ENCODE data around the gene ADAMTS7.
"Not testable (repeated sequence)": the region's sequence is repeated elsewhere in the genome, so short reads cannot be mapped to it uniquely, and the experiment has no call there.

ADAMTS7 gene

DNA sequence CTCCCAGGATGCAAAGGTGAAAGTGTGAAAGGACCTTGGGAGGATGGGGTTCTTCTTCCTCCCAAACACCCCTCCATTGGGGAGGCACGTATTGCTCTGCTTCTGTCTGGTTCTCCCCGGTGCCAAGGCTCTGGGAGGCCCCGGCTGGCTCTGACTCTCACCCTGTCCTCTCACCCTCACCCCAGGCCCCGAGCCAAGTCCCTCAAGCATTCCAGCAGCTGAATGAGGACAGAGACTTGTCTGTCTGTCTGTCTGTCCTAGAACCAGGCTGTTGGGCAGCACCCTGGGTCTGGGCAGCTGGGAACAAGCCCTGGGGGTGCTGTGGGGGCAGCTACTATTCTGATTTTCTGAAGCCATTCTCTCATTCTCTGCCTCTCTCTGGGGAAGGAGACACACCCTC, 29.9 kb downstream of the ADAMTS7 start:
- not testable (repeated sequence) for DNase-seq

DNA sequence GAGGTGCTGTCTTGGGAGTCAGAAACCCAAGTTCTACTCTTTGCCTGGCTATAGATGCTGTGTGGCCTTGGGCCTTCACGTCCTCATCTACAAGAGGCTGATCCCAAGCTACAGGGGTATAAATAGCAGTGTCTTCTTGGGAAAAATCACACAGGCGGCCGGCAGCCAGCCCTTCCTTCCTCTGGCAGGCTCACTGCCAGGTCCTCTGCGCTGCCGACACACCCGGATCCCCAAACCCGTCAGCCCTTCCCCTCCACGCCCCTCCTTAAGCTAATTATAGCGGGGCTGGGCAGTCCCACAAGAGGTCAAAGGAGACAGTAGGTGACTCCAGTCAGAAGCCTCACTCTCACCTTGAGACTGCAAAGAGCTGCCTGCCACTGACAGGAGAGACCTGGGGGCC, 31.3 kb downstream of the ADAMTS7 start:
- DNase-seq = not testable (repeated sequence)

DNA sequence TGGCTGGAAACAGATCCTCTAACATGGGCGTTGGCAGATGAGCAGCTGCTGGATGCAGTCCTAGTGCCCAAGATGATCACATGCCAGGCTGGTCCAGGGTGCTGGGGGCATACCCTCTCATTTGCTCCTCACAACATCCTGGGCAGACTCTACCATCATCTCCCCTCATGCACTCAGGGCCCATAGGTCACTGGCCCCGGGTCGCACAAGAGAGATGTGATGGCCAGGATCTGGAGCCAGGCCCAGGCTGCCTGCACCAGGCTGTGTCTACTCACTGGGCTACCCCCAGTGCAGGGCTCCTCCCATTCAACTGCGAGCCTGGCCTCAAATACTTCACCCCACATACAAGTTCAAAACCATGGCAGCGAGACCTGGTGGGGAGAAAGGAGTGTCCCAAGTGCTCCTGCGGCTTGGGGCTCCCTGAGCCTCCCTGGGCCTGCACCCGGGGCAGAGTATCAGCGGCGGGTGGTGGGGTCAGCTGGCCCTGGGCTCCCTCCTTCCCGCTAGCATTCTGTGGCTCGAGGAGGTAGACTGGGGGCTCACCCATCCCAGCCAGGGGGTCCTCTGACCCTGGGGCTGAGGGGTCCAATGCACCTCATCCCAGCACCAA, 32.0 kb downstream of the ADAMTS7 start:
- DNase-seq = not testable (repeated sequence)

DNA sequence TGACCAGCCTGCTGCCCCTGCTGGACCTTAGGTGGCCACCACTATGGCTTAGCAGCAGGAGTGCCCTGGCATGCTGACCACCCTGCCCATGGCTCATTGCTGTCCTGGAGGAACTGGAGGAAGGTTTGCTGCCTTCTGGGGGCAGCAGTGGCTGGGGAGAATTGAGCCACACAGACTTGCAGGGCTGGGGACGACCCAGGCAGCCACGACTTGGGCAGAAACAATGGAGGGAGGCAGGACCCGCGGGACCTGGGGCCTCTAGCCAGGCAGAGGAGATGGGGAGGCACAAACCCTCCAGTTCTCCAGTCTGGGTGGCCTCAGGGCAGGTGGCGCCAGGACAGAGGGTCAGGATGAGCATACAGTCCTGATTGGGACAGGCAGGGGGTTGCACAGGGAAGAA, 32.8 kb downstream of the ADAMTS7 start:
- no peak for DNase-seq

DNA sequence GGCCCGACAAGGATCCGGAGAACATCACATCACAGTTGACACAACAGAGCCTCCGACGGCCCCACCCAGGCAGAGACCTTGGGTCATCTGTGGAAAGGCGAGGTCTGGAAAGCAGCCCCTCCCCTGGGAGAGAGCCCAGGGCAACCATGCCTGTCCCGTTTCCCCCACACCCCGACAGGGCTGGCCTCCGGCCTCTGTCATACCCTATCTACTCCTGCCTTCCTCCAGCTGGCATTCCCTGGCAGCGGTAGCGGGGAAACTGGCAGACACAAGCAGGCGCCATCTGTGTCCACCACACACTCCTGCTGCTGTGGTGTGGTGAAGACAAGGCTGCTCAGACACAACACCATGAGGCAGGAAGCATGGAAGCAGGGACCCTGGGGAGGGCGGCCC, 33.3 kb downstream of the ADAMTS7 start:
- not testable (repeated sequence) for DNase-seq

DNA sequence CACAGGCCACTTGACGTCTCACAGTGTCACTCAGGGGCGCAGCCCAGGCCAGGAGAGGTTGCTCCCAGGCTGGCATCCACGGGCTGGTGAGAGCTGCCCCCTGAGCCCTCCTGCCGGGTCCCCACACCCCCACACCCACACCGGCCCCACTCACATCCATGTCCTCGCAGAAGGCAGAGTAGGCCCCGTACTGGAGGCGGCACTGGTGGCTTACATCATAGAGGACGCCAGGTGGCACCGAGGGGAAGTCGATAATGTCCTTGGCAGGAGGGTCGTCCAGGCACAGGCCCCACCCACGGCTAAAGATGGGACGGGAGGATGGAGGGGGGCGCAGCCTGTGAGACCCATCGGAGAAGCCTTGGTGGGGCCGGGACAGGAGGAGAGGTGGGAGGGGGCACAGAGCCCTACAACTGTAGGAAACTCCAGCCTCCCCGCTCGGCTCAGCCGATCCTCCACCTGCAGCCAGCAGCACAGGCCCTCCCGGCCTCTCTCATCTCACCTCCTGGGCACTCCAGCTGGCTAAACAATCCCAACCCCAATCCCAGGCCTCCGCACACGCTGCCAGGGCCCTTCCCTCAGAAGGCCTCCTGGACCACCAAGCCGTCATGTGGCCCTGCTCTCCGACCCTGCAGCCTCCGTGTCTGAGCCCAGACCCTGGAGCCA, 33.8 kb downstream of the ADAMTS7 start:
- DNase-seq = not testable (repeated sequence)

DNA sequence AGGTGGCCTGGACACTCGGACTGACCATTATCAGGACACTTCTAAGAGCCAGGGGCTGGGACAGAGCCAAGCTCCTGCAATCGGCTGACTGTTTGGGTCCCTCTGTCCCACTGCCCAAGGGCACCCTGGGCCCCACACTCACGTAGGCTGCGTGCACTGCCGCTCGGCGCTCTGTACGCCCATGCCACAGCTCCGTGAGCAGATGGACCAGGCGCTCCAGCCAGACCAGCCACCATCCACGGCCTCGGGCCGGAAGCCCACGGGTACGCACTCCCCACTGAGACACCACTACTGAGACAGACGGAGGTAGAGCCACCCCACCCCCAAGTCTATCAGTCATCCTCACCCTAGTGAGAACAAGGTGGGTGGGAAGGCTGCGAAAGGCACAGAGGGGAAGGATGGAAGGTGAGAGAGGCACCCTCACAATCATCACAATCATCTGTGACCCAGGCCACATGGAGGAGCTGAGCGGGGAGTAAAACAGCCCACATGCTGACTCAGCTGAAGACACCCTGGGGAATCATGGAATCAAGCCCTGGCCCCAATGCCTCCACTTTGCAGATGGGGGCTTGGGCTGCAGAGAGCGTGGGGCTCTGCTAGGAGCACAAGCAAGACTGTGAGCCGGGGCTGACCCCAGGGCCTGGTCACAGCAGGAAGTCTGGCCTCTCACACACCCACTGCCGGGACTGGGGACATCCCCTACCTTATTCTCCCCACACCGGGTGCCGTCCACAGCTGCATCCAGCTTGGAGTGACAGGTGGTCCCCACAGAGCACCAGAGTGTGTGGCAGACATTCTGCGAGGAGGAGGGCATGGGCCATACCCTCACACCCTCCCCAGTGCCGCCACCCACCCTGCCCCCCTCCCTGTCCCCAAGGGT, 35.0 kb downstream of the ADAMTS7 start:
- not testable (repeated sequence) for DNase-seq

DNA sequence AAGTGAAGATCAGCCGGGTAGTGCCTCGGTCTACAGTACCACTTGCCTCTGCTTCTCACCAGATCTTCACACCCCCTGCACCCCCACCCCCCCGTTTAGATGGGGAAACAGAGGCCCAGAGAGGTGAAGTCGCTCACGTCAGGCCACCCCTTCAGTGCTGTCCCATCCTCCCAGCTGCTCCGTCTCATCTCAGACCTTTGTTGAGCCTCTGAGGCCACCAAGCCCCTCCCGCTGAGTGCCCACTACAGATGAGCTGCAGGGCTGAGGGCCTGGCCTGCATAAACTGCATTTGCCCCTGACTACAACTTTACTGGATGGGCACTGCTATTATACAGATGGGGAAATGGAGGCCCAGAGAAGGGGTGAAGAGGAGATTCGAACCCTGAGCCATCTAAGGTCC, 35.8 kb downstream of the ADAMTS7 start:
- DNase-seq = no peak

DNA sequence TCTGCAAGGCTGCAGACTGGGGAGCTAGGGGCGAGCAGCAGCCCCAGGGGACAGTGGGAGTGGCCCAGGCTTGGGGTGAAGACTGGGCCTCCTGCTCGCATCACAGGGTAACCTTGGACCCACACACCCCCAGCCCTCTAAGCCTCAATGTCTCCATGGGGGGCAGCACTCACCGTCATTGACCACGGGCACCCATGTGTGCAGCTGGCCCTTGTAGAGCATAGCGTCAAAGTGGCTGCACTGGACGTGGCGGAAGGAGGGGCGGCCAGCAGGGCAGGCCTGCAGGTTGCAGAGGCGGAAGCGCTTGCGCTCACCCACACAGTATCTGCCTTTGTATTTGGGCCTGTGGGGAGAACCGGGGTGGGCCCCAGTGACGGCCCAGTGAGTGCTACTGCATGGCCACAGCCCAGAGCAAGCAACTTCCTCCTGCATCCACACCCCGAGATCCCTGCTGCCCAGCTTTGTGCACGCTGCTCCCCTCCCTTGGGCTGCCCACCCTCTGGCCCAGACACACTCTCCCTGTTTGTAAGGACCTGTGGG, 36.7 kb downstream of the ADAMTS7 start:
- DNase-seq = not testable (repeated sequence)

DNA sequence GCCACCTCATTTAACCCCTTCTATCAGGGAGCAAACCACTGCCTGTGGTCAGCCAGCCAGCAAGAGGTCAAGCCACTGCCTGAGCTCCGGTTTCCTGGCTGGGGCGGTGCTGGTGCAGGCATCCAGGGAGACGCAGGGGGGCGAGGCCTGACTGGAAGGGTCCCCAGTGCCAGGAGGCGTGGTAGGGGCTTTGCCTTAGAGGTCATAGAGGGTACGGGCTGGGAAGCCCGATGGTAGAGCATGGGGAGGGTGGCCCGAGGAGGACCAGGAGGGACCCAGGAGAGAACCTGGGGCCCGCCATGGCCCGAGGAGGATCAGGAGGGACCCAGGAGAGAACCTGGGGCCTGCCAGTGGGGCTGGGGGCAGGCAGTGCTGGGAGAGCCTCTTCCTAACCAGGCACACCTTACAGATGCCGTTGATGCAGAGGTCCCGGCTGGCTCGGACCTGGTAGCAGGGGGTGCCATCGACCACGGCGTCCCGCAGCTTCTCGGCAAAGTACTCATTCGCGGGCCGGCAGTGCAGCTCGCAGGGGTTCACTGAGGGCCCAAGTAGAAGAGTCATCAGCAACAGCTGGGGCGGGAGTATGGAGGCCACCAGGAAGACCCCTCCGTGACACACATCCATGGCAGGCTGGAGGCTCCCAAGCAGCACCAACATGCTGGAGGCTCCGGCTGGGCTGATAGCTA, 37.4 kb downstream of the ADAMTS7 start:
- DNase-seq = not testable (repeated sequence)

DNA sequence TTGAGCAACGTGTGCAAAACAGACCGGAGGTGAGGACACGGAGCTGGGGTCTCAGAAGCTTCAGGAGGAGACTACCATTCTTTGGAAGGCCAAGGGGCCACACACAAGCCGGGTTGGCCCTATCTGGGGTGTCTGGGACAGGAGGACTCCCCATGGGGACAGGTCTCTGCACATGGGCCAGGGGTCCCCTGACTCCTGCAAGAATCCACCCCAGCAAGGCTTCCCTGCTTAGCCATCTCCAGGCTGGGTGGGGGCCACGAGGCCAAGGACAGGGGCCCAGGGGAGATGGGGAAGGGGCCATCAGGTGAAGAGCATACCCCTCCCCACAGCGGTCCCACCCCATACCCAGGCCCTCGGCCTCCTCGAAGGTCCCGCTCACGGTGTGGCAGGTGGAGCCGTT, 38.5 kb downstream of the ADAMTS7 start:
- DNase-seq = no peak

DNA sequence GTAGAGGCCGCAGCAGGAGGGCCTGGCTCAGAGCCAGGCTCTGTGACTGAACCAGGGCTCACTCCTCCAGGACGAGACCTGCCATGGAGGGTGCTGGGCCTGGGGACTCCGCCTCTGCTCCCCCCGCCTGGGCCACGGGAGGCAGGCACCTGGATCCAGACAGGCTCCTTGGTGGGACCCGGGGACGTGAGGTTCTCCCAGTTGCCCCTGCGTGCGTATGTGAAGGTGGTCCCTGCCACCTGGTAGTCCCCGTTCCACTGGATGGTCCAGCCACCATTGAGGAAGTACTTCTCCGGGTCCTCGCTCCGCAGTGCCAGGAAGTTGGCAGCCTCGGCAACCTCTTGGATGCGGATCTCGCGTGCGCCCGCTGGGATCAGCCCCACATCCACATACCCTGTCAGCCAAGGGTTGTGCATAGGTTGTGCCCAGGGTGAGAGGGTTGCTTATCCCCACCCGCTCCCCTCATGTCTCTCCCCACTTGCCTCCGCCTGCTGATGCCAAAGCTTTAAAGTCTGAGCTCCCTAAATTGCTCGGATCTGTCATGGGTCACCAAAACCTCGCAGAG, 39.7 kb downstream of the ADAMTS7 start:
- DNase-seq = not testable (repeated sequence)

DNA sequence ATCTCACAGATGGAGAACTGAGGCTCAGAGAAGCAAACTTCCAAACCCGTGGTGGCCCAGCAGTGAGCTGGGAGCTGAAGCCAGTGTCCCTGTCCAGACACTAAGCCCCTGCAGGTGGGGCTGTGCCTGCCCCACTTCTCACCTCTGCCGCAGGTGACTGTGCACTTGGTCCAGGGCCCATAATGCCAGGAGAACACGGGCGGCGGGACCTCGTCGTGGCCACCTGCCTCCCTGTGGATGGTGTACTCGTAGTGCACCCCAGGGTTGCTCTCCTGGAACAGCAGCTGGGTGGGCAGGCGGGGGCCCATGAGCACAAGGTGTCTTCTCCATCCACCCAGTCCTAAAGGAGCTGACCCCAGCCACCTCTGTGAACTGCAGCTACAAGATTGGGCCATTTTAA, 40.2 kb downstream of the ADAMTS7 start:
- not testable (repeated sequence) for DNase-seq

DNA sequence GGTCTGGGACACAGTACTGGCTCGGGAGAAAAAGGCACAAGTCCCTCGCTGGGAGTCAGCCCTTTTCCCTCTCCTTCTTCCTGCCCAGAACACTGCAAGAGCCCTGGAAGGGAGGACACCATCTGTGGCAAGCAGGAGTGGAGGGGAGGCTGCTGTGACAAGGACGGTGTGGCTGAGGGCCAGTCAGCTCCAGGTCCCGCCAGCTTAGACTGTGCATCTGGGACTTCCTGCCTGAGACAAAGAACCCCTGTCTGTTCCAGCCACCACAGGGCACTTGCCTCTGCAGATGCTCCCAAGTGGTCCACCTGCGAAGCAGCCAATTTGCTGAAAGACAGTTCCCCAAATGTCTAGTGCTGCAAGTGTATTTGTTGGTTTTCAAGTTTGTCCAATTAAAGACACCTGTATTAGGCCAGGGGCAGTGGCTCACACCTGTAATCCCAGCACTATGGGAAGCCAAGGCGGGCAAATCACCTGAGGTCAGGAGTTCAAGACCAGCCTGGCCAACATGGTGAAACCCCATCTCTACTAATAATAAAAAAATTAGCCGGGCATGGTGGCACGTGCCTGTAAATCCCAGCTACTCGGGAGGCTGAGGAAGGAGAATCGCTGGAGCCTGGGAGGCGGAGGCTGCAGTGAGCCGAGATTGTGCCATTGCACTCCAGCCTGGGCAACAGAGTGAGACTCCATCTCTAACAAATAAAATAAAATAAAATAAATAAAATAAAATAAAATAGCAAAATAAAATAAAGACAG, 41.6 kb downstream of the ADAMTS7 start:
- DNase-seq = not testable (repeated sequence)

DNA sequence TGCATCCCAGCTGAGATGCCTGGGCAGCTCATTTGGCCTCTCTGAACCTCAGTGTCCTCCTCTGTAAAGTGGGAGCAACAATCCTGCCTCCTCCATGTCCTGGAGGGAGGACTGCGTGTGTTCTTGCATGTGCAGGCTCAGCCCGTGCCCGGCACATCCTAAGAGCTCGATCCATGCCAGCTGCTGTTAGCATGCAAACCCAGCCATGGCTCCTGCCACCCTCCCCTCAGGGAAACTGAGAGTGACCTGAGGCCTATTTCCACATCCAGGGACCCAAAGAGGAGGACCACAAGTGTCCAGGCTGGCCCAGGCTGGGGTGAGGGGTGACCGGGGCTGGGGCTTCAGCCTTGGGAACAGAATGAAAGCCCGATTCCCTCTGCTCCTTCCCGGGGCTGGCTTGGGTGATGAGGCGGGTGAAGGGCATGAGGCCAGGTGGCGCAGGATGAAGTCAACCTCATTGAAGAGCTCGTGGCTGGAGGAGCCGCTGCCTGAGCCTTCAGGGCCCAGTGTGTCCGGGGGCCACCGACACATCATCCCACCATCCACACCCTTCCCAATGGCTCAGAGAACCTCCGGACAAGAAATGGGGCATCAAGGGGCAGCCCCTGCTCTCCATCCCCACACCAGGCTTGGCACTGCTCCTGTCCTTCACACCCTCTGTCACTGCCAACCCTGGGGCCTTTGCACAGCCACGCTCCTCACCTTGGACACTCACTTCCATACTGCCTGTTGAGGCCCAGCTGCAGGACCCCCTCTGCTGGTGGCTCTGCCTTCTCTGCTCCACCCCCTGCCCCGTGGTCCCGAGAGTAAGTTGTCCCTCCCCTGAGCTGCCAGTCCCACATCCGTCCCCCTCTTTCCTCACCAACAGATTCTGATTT, 42.5 kb downstream of the ADAMTS7 start:
- DNase-seq = no peak

DNA sequence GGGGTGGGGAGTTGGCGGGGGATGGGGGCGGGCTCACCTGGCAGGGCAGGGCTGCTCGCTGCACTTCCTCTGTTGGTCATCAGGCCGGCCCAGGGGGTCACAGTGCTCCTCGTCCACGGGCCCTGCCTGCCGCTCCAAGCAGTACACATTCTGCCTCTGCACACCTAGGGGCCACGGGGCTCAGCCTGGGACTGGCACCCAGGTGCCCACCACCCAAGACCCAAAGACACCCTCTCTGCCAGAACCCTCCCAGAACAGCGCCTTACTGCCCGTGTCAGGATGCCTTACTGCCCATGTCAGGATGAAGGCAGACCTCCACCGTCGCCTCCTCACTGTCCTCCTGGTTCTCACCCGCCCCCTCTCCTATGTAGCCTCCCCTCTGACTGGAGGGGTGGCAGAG, 43.2 kb downstream of the ADAMTS7 start:
- DNase-seq = no peak

DNA sequence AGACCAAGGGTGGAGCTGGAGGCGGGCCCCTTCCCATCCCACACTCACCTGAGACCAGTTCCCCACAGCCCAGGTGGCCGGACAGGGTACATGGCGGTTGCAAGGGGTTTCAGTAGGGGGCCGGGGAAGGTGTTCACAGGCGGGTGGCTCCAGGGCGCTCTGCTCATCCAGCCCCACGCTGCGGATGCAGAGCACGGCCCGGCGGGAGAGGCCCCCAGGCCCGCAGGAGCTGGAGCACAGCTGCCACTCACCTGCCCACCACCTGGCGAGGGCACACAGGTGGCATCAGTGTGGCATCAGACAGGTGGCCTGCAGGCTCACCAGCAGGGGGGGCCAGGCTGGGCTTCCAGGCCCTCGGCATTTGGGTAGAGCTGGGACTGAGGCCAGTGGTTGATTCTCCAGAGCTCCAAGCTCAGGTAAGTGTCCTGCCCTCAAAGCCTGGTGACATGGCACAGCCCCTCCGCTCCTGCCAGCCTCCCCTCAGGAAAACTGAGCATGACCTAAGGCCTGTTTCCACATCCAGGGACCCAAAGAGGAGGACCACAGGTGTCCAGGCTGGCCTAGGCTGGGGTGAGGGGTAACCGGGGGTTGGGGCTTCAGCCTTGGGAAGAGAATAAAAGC, 43.8 kb downstream of the ADAMTS7 start:
- no peak for DNase-seq

DNA sequence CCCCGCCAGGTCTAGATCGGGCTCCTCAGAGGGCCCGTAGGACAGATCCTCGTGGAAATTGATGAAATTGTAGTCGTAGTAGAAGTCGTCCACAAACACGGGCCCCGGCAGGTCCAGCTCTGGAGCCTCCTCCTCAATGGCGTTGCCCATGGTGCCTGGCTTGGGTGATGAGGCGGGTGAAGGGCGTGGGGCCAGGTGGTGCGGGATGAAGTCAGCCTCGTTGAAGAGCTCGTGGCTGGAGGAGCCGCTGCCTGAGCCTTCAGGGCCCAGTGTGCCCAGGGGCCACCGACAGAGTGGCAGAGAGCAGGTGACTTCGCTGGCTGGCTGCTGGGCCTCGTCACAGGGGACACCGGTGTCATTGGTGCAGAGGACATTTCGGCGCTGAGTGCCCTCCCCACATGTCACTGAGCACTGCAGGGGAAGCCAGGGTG, 44.6 kb downstream of the ADAMTS7 start:
- DNase-seq = not testable (repeated sequence)

DNA sequence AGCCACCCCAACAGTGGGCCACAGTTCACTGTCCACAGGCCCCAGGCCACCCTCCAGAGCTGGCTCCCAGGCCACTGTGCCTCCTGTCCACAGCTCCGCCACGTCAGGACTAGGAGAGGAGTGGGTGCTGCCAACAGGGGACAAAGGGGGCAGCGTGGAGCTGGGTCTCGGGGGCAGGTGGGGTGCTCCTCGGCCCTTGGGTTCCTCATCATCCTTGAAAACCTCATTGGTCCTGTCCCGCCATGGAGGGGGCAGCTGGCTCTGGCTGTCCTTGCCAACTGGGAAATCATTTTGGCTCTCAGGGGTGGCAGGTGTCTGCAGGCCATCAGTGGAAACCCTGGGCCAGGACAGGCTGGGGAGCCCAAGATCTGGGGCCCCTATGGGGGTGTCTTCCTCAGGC, 45.2 kb downstream of the ADAMTS7 start:
- no peak for DNase-seq

All from GOT3 (cell line).